HT-29 (cell line): ENCODE results near the gene NHLRC2. TPM values are rescaled to one million over a fixed set of nuclear protein-coding genes. Genes with fewer than 3 reads are reported as not detected.
A peak's percentile ranks its signal among the peaks of the same experiment; 100 is the strongest.
"Not testable (repeated sequence)": the region's sequence is repeated elsewhere in the genome, so short reads cannot be mapped to it uniquely, and the experiment has no call there.

Experiments
- DNase-seq: peaks from one replicate; pipeline ENCODE4 v3.0.0-alpha.2; 2015; ENCODE audit warnings: low spot score
- total RNA-seq: library from RNA; depleted of rRNA; stranded (reverse); fragments of >200 nt; shearing (Covaris generic); gene quantifications from 2 replicates; pipeline ENCODE4 v1.2.3, GENCODE V29; 2014

The NHLRC2 gene
- total RNA-seq, 1 experiment from 2014 or later, result 29.1 TPM

DNA sequence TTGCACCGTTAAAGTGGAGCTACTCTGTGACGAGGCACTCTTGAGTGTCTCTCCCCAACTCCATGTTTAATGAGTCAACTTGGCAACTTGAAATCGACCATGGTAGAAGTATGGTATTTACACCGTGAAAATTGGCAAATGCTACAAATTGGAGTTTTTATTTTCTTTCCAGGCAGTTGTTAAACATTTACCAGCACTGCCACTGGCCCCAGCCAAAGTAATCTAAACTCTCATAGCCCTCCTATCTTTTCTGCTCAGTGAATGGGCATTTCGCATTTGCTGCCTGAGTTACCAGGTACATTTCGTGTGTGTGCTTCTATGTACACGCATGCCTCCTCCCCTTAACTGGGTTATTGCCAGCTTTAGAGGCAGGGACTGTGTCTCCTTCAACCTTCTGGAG, 83.3 kb downstream of the NHLRC2 start:
- DNase-seq, result no peak

DNA sequence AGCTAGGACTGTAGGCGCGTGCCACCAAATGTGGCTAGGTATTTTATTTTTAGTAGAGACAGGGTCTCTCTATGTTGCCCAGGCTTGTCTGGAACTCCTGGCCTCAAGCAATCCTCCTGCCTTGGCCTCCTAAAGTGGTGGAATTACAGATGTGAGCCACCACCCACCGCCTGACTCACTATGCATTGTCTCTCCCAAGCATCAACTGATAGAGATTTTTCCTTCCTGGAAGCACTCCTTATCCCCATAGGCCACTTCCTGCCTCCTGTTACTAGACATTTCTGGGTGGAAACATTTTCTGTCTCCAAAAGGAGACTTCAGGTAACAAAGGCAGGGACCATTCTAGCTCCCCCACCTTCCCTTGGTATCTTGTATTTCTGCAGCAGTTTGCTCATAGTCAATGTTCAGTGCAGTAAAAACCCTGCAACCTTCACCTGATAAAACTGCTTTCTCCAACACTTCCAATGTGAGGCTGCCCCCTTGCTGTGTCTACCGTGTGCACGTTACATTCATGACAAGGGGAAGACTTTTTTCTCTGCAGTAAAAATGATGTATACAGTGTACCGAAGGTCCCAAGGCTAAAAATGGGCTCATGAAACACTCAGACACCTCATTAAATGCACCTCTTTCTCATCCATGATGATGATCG, 84.9 kb downstream of the NHLRC2 start:
- DNase-seq, result no peak

DNA sequence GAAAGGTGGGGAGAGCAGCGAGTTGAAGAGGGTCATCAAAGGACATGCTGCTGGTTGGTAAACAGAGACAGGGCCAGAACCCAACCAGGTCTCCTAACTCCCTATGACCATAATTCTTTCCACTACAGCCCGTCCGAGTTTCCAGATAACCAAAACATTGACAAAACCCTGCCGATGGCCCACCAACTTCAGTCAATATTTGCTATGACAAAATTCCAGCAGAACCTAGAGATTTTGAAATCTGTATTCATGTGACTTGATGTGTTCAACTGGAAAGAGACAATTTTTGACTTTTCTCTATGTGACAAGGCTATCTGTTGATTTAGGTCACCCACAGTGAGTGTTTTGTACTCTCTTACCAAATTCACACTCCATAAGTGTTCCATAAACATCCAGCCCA, 86.7 kb downstream of the NHLRC2 start:
- DNase-seq, result no peak

DNA sequence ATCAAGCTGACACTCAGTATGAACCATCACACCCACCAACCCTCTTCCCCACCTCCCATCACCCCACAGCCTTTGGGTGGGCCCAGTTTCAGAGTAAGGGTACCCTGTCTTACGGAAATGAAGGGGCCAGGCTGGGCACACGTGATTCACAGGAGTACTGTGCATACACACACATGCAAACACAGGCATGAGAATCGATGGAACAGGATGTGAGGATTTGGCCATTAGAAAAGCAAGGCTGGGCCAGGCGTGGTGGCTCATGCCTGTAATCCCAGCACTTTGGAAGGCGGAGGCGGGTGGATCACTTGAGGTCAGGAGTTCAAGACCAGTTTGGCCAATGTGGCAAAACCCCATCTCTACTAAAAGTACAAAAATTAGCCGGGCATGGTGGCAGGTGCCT, 88.7 kb downstream of the NHLRC2 start:
- DNase-seq, result not testable (repeated sequence)

DNA sequence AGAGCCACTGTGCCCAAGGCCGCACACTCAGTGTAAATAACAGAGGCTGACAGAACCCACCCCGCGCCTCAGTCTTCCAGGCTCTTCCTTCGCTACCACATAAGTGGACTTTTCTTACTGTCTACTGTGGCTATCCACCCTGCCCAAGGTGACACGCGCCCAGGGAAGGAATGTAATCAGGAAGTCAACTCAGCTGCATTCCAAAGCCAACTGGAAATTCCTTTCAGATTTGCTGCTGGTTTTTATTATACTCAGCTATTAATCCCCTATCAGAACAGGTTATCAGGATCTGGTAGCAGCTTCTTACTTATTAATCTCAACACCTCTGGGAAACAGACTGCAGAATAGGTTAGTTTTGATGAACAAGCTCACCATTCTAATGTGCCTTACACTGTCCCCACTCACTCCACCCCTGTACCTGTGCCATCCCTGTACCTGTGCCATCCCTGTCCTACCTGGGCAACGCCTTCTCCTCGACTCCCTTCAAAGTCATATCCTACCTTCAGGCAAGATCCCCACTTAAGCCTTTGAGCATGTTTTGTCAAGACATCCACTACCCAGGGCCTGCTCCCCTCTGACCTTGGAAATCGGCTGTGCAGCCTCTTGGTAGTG, 90.7 kb downstream of the NHLRC2 start:
- DNase-seq, result peak; percentile 83

DNA sequence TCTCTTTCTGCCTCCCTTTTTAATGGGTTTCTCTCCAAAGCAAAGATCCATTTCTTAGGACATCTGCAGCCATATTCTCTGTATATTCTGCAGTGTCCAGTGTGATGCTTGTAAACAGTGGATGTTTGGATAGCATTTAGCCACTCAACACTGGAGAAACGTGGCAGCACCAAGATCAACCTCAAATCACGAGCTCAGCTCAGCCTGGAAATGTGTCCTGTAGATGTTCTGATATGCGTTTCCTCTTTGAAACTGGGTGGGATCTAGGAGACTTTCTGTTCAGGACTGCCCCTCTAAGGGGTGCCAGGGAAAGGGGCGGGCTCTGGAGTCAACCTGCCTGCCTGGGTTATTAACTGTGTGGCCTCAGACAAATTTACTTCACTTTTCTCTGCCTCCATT, 91.2 kb downstream of the NHLRC2 start:
- DNase-seq, result no peak

DNA sequence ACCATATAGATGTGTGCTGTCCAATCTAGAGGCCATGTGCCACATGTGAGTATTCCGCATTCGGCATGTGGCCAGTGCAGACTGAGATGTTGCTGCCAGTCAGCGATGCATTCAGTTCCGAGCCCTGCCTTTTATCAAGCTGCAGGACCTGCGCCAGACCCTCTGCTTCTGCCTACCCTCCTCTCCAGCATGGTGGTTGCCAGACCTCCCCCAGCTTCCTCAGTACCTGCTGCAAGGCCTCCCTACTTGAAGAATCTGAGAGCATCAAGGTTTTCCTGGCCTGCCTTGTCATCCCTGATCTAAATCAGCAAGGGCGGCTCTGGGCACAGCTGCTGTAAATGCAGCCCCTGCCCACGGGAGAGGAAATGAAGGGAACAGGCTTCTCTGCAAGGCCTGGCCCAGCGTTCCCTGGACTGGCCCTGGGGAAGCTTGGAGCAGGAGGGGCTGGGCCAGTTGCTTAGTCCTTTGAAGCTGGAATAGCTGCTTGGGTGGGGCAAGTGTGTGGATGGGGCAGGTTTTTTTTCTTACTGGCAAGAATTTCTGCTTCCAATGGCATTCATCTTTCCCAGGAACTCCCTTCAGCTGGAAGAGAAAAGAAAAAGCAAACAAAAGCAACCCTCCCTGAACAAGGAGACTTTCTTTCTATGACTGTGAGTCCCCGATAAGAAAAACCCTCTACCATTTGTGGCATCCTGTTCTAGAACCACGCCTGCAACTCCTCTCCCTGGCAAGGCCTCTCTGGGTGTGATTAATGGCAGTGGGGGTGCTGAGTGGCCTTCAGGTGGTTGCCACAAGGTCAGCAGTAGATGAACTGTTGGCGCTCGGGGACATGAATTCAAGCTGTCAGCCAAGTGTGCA, 93.0 kb downstream of the NHLRC2 start:
- DNase-seq, result peak; percentile 70

DNA sequence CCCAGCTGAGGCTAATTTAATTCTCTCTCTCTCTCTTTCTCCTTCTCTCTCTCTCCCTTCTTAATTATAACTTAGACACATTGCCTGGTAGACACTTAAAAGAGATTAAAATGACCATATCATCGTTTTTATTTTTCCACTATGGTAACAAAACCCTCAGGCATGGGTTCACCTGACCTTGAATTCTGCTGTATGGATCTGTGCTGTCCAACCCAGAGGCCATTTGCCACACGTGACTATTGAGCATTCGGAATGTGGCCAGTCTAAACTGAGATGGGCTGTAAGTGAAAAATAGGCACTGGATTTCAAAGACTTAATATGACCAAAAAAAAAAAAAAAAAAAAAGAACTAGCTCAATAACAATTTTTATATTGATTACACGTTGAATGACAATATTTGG, 93.6 kb downstream of the NHLRC2 start:
- DNase-seq, result no peak

DNA sequence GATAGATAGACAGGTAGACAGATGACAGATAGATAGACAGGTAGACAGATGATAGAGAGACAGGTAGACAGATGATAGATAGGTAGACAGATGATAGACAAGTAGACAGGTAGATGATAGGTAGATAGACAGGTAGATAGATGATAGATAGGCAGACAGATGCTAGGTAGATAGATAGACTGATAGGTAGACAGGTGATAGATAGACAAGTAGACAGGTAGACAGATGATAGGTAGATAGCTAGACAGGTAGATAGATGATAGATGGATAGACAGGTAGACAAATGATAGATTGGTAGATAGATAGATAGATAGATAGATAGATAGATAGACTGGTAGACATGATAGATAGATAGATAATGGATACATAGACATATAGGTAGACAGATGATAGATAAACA, 95.8 kb downstream of the NHLRC2 start:
- DNase-seq, result no peak

DNA sequence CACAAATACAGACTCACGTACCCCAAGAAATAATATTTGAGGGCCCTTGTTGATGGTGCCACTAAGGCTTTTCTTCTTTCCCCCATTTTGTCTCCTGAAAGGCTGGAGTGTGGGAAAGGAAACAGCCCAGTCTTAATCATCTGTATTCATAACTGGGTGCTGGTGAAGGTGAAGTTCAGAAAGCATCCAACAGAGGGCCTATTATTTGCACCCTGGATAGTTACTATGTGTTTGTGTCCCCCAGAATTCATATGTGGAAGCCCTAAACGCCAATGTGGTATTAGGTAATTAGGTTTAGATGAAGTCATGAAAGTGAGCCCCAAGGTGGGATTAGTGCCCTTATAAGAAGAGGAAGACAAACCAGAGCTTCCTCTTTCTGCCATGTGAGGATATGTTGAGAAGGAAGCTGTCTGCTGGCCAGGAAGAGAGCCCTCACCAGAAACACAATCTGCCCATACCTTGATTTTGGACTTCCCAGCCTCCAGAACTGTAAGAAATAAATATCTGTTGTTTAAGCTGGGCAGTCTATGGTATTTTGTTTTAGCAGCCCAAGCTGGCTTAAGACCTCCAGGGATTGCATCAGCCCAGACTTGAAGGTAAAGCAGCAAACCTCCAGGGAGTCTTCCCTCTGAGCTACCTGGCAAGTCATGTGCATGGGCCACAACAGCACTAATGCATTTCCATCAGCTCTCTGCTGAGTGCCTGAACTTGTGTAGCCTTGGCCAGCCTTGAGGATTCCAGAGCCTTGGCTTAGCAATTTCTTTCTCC, 99.2 kb downstream of the NHLRC2 start:
- DNase-seq, result peak; percentile 31

DNA sequence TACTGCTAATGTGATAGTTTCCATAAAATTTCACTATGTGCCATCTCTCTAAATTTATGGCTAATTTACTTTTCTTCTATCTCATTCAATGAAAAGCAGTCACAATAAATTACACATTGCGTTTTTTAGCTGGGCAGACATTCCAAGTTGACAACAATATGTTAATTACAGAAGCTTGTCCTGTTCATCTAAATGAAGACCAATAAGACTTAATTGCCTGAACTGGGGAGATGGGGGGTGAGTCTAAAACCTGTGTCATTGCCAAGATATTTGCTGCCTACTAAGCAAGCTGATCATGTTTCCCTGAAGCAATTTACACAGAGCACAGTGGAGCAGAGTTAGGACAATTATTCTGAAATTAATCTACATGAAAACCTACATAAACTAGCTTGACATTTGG, 99.9 kb downstream of the NHLRC2 start:
- DNase-seq, result no peak

DNA sequence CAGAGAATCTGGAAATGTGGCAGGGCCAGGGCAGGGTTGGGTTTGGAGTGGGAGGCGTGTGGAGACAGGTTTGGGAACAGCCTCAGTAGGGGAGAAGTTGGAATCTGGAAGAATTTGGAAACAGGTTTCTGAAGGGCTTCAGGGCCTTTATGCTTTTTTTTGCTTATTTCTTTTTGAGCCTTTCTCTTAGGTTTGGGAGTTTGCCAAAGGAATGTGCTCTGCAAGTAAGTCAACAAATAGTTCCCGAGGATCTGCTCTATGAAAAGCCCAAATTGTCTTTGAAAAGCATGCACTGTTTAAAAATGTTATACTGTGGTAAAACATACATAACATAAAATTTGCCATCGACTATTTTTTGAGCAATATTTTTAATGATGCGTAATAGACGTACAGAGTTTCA, 102.6 kb downstream of the NHLRC2 start:
- peak; percentile 42 for DNase-seq

DNA sequence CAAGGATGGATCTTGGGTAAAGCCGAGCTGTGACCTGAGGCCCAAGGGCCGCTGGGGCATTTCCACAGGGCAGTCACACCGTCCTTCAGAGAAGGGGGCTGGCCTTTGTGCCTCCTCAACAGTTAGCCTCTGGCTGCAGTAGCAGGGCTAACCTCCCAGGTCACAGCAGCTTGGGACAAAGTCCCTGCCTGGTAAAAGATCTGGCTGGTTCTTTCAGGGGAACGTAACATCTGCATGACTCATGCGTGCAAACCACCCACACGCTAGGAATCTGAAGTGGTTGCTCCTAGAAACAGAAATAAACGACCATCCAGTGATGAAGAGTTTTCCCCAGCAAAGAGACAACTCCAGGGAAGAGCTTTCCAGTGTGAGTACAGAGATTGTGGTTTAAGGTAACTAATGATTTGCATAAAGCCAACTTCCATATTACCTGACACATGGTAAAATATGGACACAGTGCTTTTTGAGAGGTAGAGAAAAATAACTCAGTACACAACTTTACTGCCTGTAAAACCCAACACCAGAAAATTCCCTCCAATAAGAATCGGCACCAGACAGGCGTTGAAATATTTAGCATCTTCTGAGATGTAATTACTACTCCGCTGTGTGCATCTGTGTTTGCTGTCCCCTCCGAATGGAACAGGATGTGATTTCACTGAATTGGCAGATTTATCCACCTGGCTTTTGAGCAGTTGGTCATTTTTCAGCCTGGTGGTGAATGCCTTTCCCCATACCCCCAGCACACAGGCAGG, 104.3 kb downstream of the NHLRC2 start:
- DNase-seq, result peak; percentile 95

DNA sequence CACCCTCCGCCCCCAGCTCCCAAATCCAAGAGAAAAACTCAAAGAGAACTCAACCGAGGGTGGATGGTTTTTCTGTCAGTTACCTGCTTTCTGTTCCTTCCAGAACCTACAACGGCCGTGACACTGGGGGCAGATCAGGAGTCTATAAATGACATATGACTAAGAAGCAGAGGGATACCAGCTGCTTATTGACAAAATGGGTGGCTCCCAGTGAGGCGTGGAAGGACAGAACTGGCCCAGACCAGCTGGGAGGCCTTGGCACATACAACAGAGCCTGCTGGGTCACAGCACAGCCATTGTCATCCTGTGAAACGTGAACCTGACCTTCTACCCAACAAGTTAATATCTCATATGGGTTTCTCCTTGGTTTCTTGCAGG, 104.9 kb downstream of the NHLRC2 start:
- peak; percentile 91 for DNase-seq

DNA sequence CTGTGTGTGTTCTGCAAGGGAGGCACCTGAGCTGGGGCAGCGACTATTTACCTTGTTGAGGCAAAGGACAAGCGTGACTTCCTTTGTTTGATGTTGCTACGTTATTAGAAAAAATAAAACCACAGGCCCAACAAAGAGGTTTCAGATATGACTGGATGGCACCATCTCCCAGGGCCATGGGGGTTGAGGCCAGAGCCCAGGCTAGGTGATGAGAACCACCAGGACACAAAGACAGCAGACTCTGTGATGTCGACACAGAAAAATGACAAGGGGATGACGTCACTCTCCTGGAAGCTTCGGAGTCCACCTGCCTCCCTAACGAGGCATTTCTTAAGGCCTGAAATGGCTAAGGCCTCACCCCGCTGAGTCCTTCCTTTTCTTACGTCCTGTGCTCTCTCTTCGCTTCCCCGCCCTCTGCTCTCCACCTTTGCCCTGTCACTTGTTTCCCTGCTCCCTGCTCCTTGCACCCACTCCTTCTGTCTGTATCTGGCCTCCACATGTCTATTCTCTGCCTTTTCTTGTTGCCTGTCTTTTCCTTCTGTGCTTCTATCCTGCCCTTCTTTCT, 106.2 kb downstream of the NHLRC2 start:
- DNase-seq, result peak; percentile 94

DNA sequence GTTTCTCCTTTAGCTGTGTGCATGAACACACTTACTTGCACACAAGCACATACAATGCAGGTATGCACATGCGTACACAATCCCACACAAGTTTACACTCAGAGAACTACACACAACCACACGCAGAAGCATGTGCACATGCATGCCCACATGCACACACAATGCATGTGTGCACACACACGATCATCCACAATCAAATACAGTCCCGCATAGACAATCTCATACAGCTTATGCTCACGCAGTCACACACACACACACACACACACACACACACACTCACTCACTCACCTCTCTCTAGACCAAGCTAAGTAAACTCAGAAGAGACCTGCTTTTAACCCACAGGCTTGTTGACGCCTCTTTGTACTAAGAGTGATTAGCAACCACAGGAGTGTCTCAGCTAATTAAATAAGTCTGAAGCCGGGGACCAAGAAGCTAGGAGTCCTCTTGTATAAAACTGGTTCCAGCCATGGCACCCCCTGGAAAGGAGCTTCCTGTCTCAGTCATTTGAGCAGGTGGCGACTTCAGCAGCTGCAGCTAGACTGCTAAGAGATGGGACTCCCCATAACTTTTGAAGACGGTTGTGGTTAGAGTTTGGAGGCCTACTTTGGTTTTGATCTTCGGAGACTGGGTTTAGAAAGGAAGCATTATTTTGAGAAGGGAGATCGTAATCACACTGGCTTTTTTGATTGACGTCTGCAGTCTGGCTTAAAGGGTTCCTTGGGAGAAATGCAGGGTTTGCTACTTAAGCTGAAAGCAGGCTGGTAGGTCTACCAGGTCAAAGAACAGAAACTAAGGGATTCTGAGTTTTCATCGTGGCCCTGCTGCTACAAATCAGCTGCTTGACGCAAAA, 106.9 kb downstream of the NHLRC2 start:
- DNase-seq, result peak; percentile 82

DNA sequence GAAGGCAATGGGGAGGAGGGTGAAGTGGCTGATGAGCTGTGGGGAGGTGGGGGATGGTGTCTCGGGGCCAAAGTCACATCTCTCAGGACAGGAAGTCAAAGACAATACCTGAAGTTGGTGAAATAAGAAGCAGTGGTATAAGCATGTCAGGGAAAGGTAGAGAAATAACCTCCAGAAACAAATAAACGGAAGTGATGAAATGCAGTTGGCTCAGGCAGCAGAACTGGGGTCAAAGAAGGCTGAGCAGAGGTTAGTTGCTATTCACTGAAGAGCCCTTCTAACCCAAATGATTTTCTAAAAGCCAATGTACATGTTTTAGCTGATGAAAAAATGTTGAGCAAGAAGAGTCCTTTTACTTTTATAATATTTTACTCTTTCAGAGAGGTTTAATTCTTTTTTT, 110.6 kb downstream of the NHLRC2 start:
- no peak for DNase-seq

DNA sequence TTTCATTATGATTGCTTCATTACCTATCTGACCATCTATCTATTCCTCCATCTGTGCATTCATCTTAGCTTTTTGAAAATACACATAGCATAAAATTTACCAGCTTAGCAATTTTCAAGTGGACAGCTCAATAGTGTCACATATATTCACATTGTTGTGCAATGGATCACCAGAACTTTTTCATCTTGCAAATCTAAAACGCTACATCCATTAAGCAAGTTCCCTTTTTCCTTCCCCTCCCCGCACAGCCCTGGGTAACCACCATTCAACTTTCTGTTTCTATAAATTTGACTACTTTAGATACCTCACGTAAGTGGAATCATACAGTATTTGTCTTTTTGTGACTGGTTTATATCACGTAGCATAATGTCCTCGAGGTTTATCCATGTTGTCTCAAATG, 111.2 kb downstream of the NHLRC2 start:
- no peak for DNase-seq
